Jurkat, Clone E6-1 (cell line): ENCODE data around the gene FTCD.
A peak's percentile ranks its signal among the peaks of the same experiment; 100 is the strongest.
"Not testable (repeated sequence)": the region's sequence is repeated elsewhere in the genome, so short reads cannot be mapped to it uniquely, and the experiment has no call there.

Experiments
- DNase-seq: peaks from one replicate; pipeline ENCODE4 v3.0.0-alpha.2; 2011; ENCODE audit warnings: low read depth, low spot score
- H3K4me3 ChIP-seq: 2 replicates; pipeline ENCODE4 v1.5.1; 2011; ENCODE audit warnings: mild to moderate bottlenecking, low read length, control low read depth, moderate library complexity

The FTCD gene

GRCh38 chr21:46145840-46146691, 9.3 kb downstream of the FTCD start:
- no peak overlapping the region for H3K4me3 ChIP-seq
- no peak for DNase-seq

- no peak overlapping the region for H3K4me3 ChIP-seq
- DNase-seq = no peak
These were observed 10.1 kb downstream of the FTCD start for GRCh38 chr21:46145159-46145839.

- DNase-seq = no peak
- no peak overlapping the region for H3K4me3 ChIP-seq
These were observed 10.8 kb downstream of the FTCD start for GRCh38 chr21:46144464-46145070.

- H3K4me3 ChIP-seq = no peak overlapping the region
- peak; percentile 12 for DNase-seq
These were observed 12.6 kb downstream of the FTCD start for GRCh38 chr21:46142582-46143473.

GRCh38 chr21:46141767-46142581, 13.4 kb downstream of the FTCD start:
- H3K4me3 ChIP-seq = no peak overlapping the region
- DNase-seq = no peak

DNA sequence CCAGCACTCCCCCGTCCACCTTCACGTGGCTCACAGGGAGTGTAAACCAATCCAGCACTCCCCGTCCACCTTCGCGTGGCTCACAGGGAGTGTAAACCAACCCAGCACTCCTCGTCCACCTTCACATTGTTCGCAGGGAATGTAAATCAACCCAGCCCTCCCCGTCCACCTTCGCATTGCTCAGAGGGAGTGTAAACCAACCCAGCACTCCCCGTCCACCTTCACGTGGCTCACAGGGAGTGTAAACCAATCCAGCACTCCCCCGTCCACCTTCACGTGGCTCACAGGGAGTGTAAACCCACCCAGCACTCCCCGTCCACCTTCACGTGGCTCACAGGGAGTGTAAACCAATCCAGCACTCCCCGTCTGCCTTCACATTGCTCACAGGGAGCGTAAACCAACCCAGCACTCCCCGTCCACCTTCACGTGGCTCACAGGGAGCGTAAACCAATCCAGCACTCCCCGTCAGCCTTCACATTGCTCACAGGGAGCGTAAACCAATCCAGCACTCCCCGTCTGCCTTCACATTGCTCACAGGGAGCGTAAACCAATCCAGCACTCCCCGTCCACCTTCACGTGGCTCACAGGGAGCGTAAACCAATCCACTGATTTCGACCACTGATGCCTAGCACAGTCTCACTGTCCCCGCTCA, 14.9 kb downstream of the FTCD start:
- not testable (repeated sequence) for H3K4me3 ChIP-seq, DNase-seq

- no peak overlapping the region for H3K4me3 ChIP-seq
- no peak for DNase-seq
These were observed 15.7 kb downstream of the FTCD start for GRCh38 chr21:46139686-46140085.

- DNase-seq = no peak
These were observed 16.9 kb downstream of the FTCD start for GRCh38 chr21:46138383-46138970.

GRCh38 chr21:46137908-46138307, 17.5 kb downstream of the FTCD start:
- DNase-seq = no peak
- H3K4me3 ChIP-seq = no peak overlapping the region

More at GRCh38 chr21:46138383-46138970, 16.9 kb downstream of the FTCD start:
- H3K4me3 ChIP-seq = no peak overlapping the region

- no peak overlapping the region for H3K4me3 ChIP-seq
- DNase-seq = no peak
These were observed 18.5 kb downstream of the FTCD start for GRCh38 chr21:46136739-46137349.

DNA sequence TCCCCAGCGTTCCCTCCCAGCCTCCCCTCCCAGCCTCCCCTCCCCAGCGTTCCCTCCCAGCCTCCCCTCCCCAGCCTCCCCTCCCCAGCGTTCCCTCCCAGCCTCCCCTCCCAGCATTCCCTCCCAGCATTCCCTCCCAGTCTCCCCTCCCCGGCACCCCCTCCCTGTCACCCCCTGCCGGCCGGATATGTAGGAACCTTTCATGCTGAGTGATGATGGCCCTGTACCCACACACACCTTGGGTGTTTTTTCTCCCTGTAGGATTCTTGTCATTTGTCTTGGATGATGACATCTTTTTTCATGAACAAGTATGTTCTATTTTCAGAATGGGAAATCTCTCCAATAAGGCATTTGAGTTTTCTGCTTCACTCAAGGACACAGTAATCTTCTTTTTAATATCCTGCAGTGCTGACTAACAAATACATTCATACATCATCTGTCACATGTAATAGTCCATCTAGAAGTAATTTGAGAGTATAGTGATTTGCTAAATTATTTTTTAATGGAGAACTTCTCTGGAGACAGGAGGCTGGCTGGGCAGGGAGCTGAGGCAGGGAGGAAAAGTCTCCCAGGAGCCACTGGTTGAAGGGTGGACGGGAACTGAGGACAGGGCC, 19.5 kb downstream of the FTCD start:
- DNase-seq = no peak

DNA sequence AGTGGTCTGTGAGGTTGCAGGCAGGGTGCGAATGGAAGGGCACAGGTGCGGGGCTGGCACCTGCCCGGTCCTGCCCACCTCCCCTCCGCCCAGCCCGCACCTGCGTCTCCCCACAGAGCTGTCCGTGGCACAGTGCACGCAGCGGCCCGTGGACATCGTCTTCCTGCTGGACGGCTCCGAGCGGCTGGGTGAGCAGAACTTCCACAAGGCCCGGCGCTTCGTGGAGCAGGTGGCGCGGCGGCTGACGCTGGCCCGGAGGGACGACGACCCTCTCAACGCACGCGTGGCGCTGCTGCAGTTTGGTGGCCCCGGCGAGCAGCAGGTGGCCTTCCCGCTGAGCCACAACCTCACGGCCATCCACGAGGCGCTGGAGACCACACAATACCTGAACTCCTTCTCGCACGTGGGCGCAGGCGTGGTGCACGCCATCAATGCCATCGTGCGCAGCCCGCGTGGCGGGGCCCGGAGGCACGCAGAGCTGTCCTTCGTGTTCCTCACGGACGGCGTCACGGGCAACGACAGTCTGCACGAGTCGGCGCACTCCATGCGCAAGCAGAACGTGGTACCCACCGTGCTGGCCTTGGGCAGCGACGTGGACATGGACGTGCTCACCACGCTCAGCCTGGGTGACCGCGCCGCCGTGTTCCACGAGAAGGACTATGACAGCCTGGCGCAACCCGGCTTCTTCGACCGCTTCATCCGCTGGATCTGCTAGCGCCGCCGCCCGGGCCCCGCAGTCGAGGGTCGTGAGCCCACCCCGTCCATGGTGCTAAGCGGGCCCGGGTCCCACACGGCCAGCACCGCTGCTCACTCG, 23.3 kb downstream of the FTCD start:
- DNase-seq = no peak
- H3K4me3 ChIP-seq = no peak overlapping the region

More for the DNA sequence above, 19.5 kb downstream of the FTCD start:
- no peak overlapping the region for H3K4me3 ChIP-seq

GRCh38 chr21:46131588-46131837, 23.9 kb downstream of the FTCD start:
- no peak overlapping the region for H3K4me3 ChIP-seq
- no peak for DNase-seq

GRCh38 chr21:46130831-46131587, 24.4 kb downstream of the FTCD start:
- no peak overlapping the region for H3K4me3 ChIP-seq
- DNase-seq = no peak

GRCh38 chr21:46129846-46130651, 25.3 kb downstream of the FTCD start:
- no peak overlapping the region for H3K4me3 ChIP-seq
- no peak for DNase-seq
